SK-N-SH (cell line): ENCODE results near the gene OTOG. TPM values are rescaled to one million over a fixed set of nuclear protein-coding genes. Genes with fewer than 3 reads are reported as not detected.

ENCODE experiments used
- CTCF ChIA-PET: fragments of 300-600, 350-600 bp; formaldehyde crosslinking; extraction: SDS; loops from one replicate; lab custom pipeline; 2021; lab: Yijun Ruan, JAX
- POLR2A ChIA-PET: fragments of 350-600 bp; sonication (Branson Sonifier 250); formaldehyde crosslinking; extraction: SDS; loops from one replicate; lab custom pipeline; 2020; ENCODE audit warnings: antibody characterized with exemption, inconsistent platforms; lab: Yijun Ruan, JAX
- DNase-seq: peaks from one replicate; pipeline ENCODE4 v3.0.0; 2012
- H2AFZ ChIP-seq: fragments of 200-600 bp; sonication (generic); 2 replicates; pipeline ENCODE4 v1.8.1; 2016; ENCODE audit warnings: antibody characterized with exemption, mild to moderate bottlenecking, low read depth
- H3F3A ChIP-seq: fragments of 200-600 bp; sonication (generic); replicated peaks from 2 replicates; pipeline ENCODE3; 2016; ENCODE audit warnings: antibody characterized with exemption, mild to moderate bottlenecking; ENCODE audit not compliant: insufficient read depth
- H3K27ac ChIP-seq, 2 experiments: fragments of 200-500 bp in 1 of 2; fragments of 200-600 bp in 1 of 2; sonication (Bioruptor generic) in 1 of 2; sonication (generic), shearing (Covaris generic) in 1 of 2; 2 replicates each; pipeline versions ENCODE4 v1.5.1 to v1.6.1; 2014 to 2016; ENCODE audit warnings: low read depth in 2 of 2, inconsistent platforms in 1 of 2, low read length in 1 of 2, mild to moderate bottlenecking in 1 of 2, mixed read lengths in 1 of 2
- H3K27me3 ChIP-seq: fragments of 200-600 bp; sonication (generic), shearing (Covaris generic); 2 replicates; pipeline ENCODE4 v1.6.1; 2016; ENCODE audit warnings: mixed run types; ENCODE audit not compliant: insufficient read depth
- H3K36me3 ChIP-seq, 2 experiments: fragments of 200-500 bp in 1 of 2; fragments of 200-600 bp in 1 of 2; sonication (Bioruptor generic) in 1 of 2; sonication (generic) in 1 of 2; replicated peaks in 1 of 2; 2 replicates each; pipeline versions ENCODE3 to v1.5.1; 2014 to 2016; ENCODE audit warnings: low read length in 1 of 2, mild to moderate bottlenecking in 1 of 2; ENCODE audit not compliant: insufficient read depth in 2 of 2, control insufficient read depth in 1 of 2
- H3K4me1 ChIP-seq, 2 experiments: fragments of 200-500 bp in 1 of 2; fragments of 200-600 bp in 1 of 2; sonication (Bioruptor generic) in 1 of 2; sonication (generic), shearing (Covaris generic) in 1 of 2; 2 replicates each; pipeline versions ENCODE4 v1.5.1 to v1.6.1; 2014 to 2016; ENCODE audit warnings: low read depth in 1 of 2, low read length in 1 of 2, mixed run types in 1 of 2; ENCODE audit not compliant: insufficient read depth in 2 of 2, control insufficient read depth in 1 of 2
- H3K4me2 ChIP-seq: fragments of 200-600 bp; sonication (generic), shearing (Covaris generic); 2 replicates; pipeline ENCODE4 v1.6.1; 2017; ENCODE audit warnings: mixed run types
- H3K4me3 ChIP-seq, 2 experiments: fragments of 200-500 bp in 1 of 2; fragments of 200-600 bp in 1 of 2; sonication (Bioruptor generic) in 1 of 2; sonication (generic), shearing (Covaris generic) in 1 of 2; 2 replicates each; pipeline versions ENCODE4 v1.5.1 to v1.8.1; 2014 to 2016; ENCODE audit warnings: low read depth in 2 of 2, inconsistent platforms in 1 of 2, low read length in 1 of 2, mild to moderate bottlenecking in 1 of 2, mixed read lengths in 1 of 2, moderate library complexity in 1 of 2
- H3K79me2 ChIP-seq: fragments of 200-600 bp; sonication (generic); 2 replicates; pipeline ENCODE4 v1.8.1; 2017; ENCODE audit warnings: mild to moderate bottlenecking; ENCODE audit not compliant: insufficient read depth
- H3K9ac ChIP-seq: fragments of 200-600 bp; sonication (generic); 2 replicates; pipeline ENCODE4 v1.6.1; 2017; ENCODE audit warnings: mixed run types
- H3K9me2 ChIP-seq: fragments of 200-600 bp; sonication (generic); 2 replicates; pipeline ENCODE4 v1.6.1; 2017; ENCODE audit warnings: mixed run types
- H3K9me3 ChIP-seq: fragments of 200-600 bp; sonication (generic); 2 replicates; pipeline ENCODE4 v1.6.1; 2017; ENCODE audit warnings: mixed run types, mild to moderate bottlenecking, moderate library complexity
- H4K20me1 ChIP-seq: fragments of 200-600 bp; sonication (generic); 2 replicates; pipeline ENCODE4 v1.6.1; 2017; ENCODE audit warnings: mild to moderate bottlenecking, mixed run types; ENCODE audit not compliant: insufficient read depth
- FOXJ3 ChIP-seq: sonication (generic); formaldehyde crosslinking; IDR thresholded peaks from 2 replicates; pipeline ENCODE4 v1.5.1; 2020; ENCODE audit warnings: mild to moderate bottlenecking, missing genetic modification reagents
- MEF2A ChIP-seq: IDR thresholded peaks from 2 replicates; pipeline ENCODE4 v1.4.0; 2012; ENCODE audit warnings: low read depth, borderline replicate concordance
- POLR2AphosphoS5 ChIP-seq: IDR thresholded peaks from 2 replicates; pipeline ENCODE4 v1.6.1; 2012; ENCODE audit warnings: low read depth, low read length
- RFX5 ChIP-seq: IDR thresholded peaks from 2 replicates; pipeline ENCODE4 v1.6.1; 2012; ENCODE audit warnings: mild to moderate bottlenecking, improper control_type of control experiment, low read length
- SMC3 ChIP-seq: IDR thresholded peaks from 2 replicates; pipeline ENCODE4 v1.6.1; 2012; ENCODE audit warnings: low read depth, low read length, improper control_type of control experiment
- WGBS: methylation state at CpG from one replicate; pipeline ENCODE4 v1.1.6; 2017; ENCODE audit warnings: low lambda C conversion rate; 5-methylcytosine and 5-hydroxymethylcytosine counted together
- polyA plus RNA-seq, 3 experiments: library from polyadenylated mRNA; depleted of rRNA; stranded (reverse); fragments of >200 nt; gene quantifications; 2 replicates each; pipeline ENCODE4 v1.2.3, GENCODE V29; 2012
- TF ChIP-seq, protein P1 (sequence below): IDR thresholded peaks from 2 replicates; pipeline ENCODE4 v1.6.1; 2012; ENCODE audit warnings: mild to moderate bottlenecking, low read depth, low read length, moderate library complexity
- TF ChIP-seq, protein P2 (sequence below): fragments of 200-600 bp; sonication (generic); IDR thresholded peaks from 2 replicates; pipeline ENCODE4 v1.6.1; 2017; ENCODE audit warnings: antibody characterized with exemption, mild to moderate bottlenecking, moderate library complexity

The OTOG gene
- polyA plus RNA-seq, 1 of the 3 experiments (the other 2 are of a cell fraction) = not detected

DNA sequence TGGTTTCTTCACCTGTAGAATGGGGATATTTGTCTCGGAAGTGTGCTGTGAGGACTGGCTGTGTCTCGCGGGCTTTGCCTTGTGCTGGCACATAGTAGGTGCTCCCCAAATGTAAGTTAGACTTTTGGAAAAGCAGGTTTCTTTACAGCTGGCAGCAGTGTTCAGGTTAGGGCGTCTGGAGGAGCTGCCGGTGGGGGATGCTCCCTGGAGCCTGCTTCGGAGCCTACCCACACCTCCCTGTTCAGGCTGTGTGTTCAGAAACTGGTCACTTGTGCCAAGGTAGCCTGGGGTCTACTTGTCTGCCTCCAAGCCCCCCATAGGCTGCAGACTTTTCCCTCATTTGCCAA is 60.0 kb downstream of the OTOG start (continued):
- TF ChIP-seq, protein P1, sequence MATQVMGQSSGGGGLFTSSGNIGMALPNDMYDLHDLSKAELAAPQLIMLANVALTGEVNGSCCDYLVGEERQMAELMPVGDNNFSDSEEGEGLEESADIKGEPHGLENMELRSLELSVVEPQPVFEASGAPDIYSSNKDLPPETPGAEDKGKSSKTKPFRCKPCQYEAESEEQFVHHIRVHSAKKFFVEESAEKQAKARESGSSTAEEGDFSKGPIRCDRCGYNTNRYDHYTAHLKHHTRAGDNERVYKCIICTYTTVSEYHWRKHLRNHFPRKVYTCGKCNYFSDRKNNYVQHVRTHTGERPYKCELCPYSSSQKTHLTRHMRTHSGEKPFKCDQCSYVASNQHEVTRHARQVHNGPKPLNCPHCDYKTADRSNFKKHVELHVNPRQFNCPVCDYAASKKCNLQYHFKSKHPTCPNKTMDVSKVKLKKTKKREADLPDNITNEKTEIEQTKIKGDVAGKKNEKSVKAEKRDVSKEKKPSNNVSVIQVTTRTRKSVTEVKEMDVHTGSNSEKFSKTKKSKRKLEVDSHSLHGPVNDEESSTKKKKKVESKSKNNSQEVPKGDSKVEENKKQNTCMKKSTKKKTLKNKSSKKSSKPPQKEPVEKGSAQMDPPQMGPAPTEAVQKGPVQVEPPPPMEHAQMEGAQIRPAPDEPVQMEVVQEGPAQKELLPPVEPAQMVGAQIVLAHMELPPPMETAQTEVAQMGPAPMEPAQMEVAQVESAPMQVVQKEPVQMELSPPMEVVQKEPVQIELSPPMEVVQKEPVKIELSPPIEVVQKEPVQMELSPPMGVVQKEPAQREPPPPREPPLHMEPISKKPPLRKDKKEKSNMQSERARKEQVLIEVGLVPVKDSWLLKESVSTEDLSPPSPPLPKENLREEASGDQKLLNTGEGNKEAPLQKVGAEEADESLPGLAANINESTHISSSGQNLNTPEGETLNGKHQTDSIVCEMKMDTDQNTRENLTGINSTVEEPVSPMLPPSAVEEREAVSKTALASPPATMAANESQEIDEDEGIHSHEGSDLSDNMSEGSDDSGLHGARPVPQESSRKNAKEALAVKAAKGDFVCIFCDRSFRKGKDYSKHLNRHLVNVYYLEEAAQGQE = no peak

DNA sequence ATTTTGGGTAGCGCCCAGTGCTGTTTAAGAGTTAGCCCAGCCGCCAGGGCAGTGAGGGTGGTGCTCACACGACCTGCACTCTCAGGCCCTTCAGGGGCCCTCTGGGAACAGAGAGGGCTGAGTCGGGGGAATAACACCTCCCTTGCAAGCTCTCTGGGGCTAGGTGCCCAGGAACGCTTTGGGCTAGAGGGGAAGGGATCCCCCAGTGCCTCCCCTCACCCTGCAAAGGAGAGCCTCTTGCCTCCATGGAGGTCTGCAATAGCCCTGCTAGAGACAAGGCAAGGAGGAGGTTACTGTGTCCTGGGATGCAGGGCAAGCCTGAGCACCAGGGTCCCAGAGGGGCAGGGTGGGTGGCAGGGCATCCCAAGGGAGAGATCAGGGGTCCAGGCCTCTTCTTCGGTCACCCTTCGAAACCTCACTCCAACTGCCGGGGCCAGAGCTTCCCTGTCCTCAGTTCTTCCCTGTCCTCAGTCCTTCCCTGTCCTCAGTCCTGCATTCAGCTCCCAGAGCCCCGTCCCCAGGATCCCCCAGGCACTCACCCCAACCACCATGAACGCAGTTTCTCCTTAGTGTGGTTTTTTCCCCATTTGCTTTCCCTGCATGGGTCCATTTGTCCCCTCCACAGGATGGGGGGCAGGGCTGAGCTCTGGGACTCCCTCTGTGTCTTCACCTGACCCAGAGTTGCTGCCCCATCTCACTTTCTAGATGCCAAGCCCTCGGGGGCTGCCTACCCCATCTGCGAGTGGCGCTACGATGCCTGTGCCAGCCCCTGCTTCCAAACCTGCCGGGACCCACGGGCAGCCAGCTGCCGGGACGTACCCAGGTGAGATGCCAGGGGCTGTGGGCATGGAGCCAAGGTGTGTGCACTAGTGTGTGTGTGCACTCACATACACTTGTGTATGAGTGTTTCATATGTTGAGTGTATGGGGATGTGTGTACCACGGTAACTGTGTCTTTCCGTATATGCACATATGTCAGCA is 60.8 kb downstream of the OTOG start:
- POLR2A ChIA-PET = no interaction called here
- no peaks in the 10 kb centered on the region for H4K20me1 ChIP-seq
- no peaks in the 10 kb centered on the region for H3F3A ChIP-seq
- no peak overlapping the region for H2AFZ ChIP-seq
- H3K79me2 ChIP-seq = no peaks in the 10 kb centered on the region
- H3K4me2 ChIP-seq = no peak overlapping the region
- no peak overlapping the region for H3K9ac ChIP-seq
- no peaks in the 10 kb centered on the region for H3K9me3 ChIP-seq
- CTCF ChIA-PET = interaction anchor here (1.3 to 17.0 kb wide), 3 partner anchors 9 to 373 kb away, joined by 4 to 271 read pairs (median 4); no protein-coding TSS in a partner anchor
- no peaks in the 10 kb centered on the region for H3K27me3 ChIP-seq
- H3K4me1 ChIP-seq = peaks cover 0 to 9% of the 10 kb centered on the region in 2 experiments; a peak in 1 of 4 replicates
- TF ChIP-seq MEF2A (no peak), FOXJ3 (CRISPR knock-in tag) (no peak), RFX5 (no peak), POLR2AphosphoS5 (no peak), SMC3 (no peak)
- TF ChIP-seq, protein P1 = no peak
- TF ChIP-seq, protein P2, sequence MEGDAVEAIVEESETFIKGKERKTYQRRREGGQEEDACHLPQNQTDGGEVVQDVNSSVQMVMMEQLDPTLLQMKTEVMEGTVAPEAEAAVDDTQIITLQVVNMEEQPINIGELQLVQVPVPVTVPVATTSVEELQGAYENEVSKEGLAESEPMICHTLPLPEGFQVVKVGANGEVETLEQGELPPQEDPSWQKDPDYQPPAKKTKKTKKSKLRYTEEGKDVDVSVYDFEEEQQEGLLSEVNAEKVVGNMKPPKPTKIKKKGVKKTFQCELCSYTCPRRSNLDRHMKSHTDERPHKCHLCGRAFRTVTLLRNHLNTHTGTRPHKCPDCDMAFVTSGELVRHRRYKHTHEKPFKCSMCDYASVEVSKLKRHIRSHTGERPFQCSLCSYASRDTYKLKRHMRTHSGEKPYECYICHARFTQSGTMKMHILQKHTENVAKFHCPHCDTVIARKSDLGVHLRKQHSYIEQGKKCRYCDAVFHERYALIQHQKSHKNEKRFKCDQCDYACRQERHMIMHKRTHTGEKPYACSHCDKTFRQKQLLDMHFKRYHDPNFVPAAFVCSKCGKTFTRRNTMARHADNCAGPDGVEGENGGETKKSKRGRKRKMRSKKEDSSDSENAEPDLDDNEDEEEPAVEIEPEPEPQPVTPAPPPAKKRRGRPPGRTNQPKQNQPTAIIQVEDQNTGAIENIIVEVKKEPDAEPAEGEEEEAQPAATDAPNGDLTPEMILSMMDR = no peak
- H3K27ac ChIP-seq = no peak overlapping the region
- WGBS = 41% methylated on average over 11 of the region's 20 CpGs
- no peak for DNase-seq
- H3K9me2 ChIP-seq = no peaks in the 10 kb centered on the region
- no peak overlapping the region for H3K4me3 ChIP-seq
- no peaks in the 10 kb centered on the region for H3K36me3 ChIP-seq
